Measurements from ENCODE around the gene GTPBP3. TPM values are rescaled to one million over a fixed set of nuclear protein-coding genes. Genes with fewer than 3 reads are reported as not detected.

The GTPBP3 gene
- total and polyA plus RNA-seq, 2 of the 13 experiments (the other 11 are each of a cell fraction or from before 2014, with no cell fraction given): 17.5 to 30.0 TPM

GRCh38 chr19:17312189-17313113 lies 24.9 kb upstream of the GTPBP3 start (continued):
- TF ChIP-seq, protein P1, sequence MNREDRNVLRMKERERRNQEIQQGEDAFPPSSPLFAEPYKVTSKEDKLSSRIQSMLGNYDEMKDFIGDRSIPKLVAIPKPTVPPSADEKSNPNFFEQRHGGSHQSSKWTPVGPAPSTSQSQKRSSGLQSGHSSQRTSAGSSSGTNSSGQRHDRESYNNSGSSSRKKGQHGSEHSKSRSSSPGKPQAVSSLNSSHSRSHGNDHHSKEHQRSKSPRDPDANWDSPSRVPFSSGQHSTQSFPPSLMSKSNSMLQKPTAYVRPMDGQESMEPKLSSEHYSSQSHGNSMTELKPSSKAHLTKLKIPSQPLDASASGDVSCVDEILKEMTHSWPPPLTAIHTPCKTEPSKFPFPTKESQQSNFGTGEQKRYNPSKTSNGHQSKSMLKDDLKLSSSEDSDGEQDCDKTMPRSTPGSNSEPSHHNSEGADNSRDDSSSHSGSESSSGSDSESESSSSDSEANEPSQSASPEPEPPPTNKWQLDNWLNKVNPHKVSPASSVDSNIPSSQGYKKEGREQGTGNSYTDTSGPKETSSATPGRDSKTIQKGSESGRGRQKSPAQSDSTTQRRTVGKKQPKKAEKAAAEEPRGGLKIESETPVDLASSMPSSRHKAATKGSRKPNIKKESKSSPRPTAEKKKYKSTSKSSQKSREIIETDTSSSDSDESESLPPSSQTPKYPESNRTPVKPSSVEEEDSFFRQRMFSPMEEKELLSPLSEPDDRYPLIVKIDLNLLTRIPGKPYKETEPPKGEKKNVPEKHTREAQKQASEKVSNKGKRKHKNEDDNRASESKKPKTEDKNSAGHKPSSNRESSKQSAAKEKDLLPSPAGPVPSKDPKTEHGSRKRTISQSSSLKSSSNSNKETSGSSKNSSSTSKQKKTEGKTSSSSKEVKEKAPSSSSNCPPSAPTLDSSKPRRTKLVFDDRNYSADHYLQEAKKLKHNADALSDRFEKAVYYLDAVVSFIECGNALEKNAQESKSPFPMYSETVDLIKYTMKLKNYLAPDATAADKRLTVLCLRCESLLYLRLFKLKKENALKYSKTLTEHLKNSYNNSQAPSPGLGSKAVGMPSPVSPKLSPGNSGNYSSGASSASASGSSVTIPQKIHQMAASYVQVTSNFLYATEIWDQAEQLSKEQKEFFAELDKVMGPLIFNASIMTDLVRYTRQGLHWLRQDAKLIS (CRISPR knock-in tag; IDR thresholded peaks at IDR 0.05): no peak
- TF ChIP-seq ZNF687 (CRISPR knock-in tag; IDR thresholded peaks at IDR 0.05): peak; percentile 54
- no peak for TF ChIP-seq ZNF562 (CRISPR knock-in tag; IDR thresholded peaks at IDR 0.05; ENCODE audit: borderline replicate concordance)
- TF ChIP-seq SUZ12 (IDR thresholded peaks at IDR 0.05; ENCODE audit: low read depth, low read length): no peak
- TF ChIP-seq RAD21 (CRISPR knock-in tag; IDR thresholded peaks at IDR 0.05): no peak
- TF ChIP-seq ZBTB42 (CRISPR knock-in tag; IDR thresholded peaks at IDR 0.05): peak; percentile 89; the same call in 1 of the 2 replicates
- TF ChIP-seq, protein P2, sequence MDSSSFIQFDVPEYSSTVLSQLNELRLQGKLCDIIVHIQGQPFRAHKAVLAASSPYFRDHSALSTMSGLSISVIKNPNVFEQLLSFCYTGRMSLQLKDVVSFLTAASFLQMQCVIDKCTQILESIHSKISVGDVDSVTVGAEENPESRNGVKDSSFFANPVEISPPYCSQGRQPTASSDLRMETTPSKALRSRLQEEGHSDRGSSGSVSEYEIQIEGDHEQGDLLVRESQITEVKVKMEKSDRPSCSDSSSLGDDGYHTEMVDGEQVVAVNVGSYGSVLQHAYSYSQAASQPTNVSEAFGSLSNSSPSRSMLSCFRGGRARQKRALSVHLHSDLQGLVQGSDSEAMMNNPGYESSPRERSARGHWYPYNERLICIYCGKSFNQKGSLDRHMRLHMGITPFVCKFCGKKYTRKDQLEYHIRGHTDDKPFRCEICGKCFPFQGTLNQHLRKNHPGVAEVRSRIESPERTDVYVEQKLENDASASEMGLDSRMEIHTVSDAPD (CRISPR knock-in tag; IDR thresholded peaks at IDR 0.05): no peak
- no peak for TF ChIP-seq ISX (CRISPR knock-in tag; conservative IDR thresholded peaks at IDR 0.05)
- peak; percentile 10; the same call in 1 of the 2 replicates for TF ChIP-seq GABPB1 (CRISPR knock-in tag; IDR thresholded peaks at IDR 0.05)
- no peak for TF ChIP-seq ZFP1 (CRISPR knock-in tag; IDR thresholded peaks at IDR 0.05)
- TF ChIP-seq, protein P3, sequence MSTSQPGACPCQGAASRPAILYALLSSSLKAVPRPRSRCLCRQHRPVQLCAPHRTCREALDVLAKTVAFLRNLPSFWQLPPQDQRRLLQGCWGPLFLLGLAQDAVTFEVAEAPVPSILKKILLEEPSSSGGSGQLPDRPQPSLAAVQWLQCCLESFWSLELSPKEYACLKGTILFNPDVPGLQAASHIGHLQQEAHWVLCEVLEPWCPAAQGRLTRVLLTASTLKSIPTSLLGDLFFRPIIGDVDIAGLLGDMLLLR (CRISPR knock-in tag; IDR thresholded peaks at IDR 0.05): peak; percentile 3; the same call in 1 of the 2 replicates
- TF ChIP-seq, protein P4, sequence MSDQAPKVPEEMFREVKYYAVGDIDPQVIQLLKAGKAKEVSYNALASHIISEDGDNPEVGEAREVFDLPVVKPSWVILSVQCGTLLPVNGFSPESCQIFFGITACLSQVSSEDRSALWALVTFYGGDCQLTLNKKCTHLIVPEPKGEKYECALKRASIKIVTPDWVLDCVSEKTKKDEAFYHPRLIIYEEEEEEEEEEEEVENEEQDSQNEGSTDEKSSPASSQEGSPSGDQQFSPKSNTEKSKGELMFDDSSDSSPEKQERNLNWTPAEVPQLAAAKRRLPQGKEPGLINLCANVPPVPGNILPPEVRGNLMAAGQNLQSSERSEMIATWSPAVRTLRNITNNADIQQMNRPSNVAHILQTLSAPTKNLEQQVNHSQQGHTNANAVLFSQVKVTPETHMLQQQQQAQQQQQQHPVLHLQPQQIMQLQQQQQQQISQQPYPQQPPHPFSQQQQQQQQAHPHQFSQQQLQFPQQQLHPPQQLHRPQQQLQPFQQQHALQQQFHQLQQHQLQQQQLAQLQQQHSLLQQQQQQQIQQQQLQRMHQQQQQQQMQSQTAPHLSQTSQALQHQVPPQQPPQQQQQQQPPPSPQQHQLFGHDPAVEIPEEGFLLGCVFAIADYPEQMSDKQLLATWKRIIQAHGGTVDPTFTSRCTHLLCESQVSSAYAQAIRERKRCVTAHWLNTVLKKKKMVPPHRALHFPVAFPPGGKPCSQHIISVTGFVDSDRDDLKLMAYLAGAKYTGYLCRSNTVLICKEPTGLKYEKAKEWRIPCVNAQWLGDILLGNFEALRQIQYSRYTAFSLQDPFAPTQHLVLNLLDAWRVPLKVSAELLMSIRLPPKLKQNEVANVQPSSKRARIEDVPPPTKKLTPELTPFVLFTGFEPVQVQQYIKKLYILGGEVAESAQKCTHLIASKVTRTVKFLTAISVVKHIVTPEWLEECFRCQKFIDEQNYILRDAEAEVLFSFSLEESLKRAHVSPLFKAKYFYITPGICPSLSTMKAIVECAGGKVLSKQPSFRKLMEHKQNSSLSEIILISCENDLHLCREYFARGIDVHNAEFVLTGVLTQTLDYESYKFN (CRISPR knock-in tag; conservative IDR thresholded peaks at IDR 0.05): no peak
- 0 out of 2 replicates have a peak, but pooled peaks have one; percentile 32 for TF ChIP-seq ZNF768 (CRISPR knock-in tag; IDR thresholded peaks at IDR 0.05)
- no peak for TF ChIP-seq NFKBIZ (CRISPR knock-in tag; IDR thresholded peaks at IDR 0.05)
- TF ChIP-seq SIX4 (CRISPR knock-in tag; IDR thresholded peaks at IDR 0.05): no peak
